A673 (cell line): Measurements from ENCODE around the gene SUN5. TPM values are rescaled to one million over a fixed set of nuclear protein-coding genes. Genes with fewer than 3 reads are reported as not detected.

Experiments
- BruUV-seq: library from RNA; stranded (reverse); fragments of 400-500 nt; replicated peaks from 2 replicates; lab custom pipeline; 2021; lab: Mats Ljungman, UMichigan
- CTCF ChIA-PET: fragments of 300-600 bp; sonication (Branson Sonifier 250); formaldehyde crosslinking; loops from one replicate; lab custom pipeline; 2022; ENCODE audit warnings: antibody characterized with exemption; lab: Charles Lee
- POLR2A ChIA-PET: fragments of 300-600 bp; sonication (Branson Sonifier 250); formaldehyde crosslinking; loops from one replicate; lab custom pipeline; 2022; ENCODE audit warnings: antibody characterized with exemption; ENCODE audit not compliant: low non-redundant PET; lab: Charles Lee
- DNase-seq: peaks from one replicate; pipeline ENCODE4 v3.0.0-alpha.2; 2015; ENCODE audit warnings: low spot score
- H3K27ac ChIP-seq: fragments of 200-600 bp; sonication (generic); 2 replicates; pipeline ENCODE4 v1.5.1; 2016; ENCODE audit warnings: mixed run types, low read depth, mild to moderate bottlenecking, mixed read lengths, antibody characterized with exemption, low read length; ENCODE audit not compliant: poor library complexity, severe bottlenecking
- H3K27me3 ChIP-seq: fragments of 200-600 bp; sonication (generic); replicated peaks from 2 replicates; pipeline ENCODE4 v1.6.1; 2017; ENCODE audit warnings: mixed run types, low read depth, mild to moderate bottlenecking, mixed read lengths, antibody characterized with exemption, low read length; ENCODE audit not compliant: insufficient read depth, poor library complexity
- H3K36me3 ChIP-seq: fragments of 200-600 bp; sonication (generic); 2 replicates; pipeline ENCODE4 v1.6.1; 2016; ENCODE audit warnings: mixed run types, mild to moderate bottlenecking, mixed read lengths, antibody characterized with exemption, low read length; ENCODE audit not compliant: insufficient read depth, poor library complexity, severe bottlenecking
- H3K4me1 ChIP-seq: fragments of 200-600 bp; sonication (generic); 2 replicates; pipeline ENCODE4 v1.6.1; 2017; ENCODE audit warnings: mixed run types, mild to moderate bottlenecking, mixed read lengths, antibody characterized with exemption, low read length; ENCODE audit not compliant: insufficient read depth, poor library complexity, severe bottlenecking
- H3K4me3 ChIP-seq: fragments of 200-600 bp; sonication (generic); 2 replicates; pipeline ENCODE4 v1.5.1; 2016; ENCODE audit warnings: low read depth, mixed run types, mild to moderate bottlenecking, mixed read lengths, low read length; ENCODE audit not compliant: poor library complexity, severe bottlenecking
- H3K9me3 ChIP-seq: fragments of 200-600 bp; sonication (generic); 2 replicates; pipeline ENCODE4 v1.6.1; 2016; ENCODE audit warnings: mixed run types, low read depth, mild to moderate bottlenecking, mixed read lengths, antibody characterized with exemption, low read length; ENCODE audit not compliant: poor library complexity, severe bottlenecking
- CTCF ChIP-seq: fragments of 300-800, 200-600 bp; sonication (generic); conservative IDR thresholded peaks from 2 replicates; pipeline ENCODE4 v1.5.1; 2017; ENCODE audit warnings: low read depth, mild to moderate bottlenecking, antibody characterized with exemption, low read length, moderate library complexity, mixed read lengths
- EZH2 ChIP-seq: fragments of 200-600 bp; sonication (generic); IDR thresholded peaks from 2 replicates; pipeline ENCODE4 v1.6.1; 2017; ENCODE audit warnings: borderline replicate concordance, low read depth, mild to moderate bottlenecking, mixed read lengths, antibody characterized with exemption, low read length; ENCODE audit not compliant: poor library complexity, severe bottlenecking
- intact Hi-C: fragments of 100-400 bp; cut with micrococcal nuclease; formaldehyde crosslinking; loops from one replicate; pipeline ENCODE4 v1.10.0; 2022; ENCODE audit not compliant: unreplicated experiment
- total RNA-seq: library from RNA; stranded (reverse); gene quantifications from 2 replicates; pipeline ENCODE4 v1.2.3, GENCODE V29; 2021

The SUN5 gene
- total RNA-seq, 1 experiment from 2014 or later: not detected

- intact Hi-C loops: no loop called here
- Histone ChIP-seq H3K4me3 (no peak overlapping the region), H3K4me1 (no peaks in the 10 kb centered on the region), H3K27ac (no peak overlapping the region), H3K36me3 (no peaks in the 10 kb centered on the region), H3K27me3 (no peaks in the 10 kb centered on the region), H3K9me3 (no peaks in the 10 kb centered on the region)
- BruUV-seq: no TSS peak
- ChIA-PET CTCF (no interaction called here), POLR2A (no interaction called here)
- no peak for DNase-seq
- no peak for TF ChIP-seq EZH2
- TF ChIP-seq CTCF: no peak
Observed at GRCh38 chr20:32968478-32969241, 35.6 kb downstream of the SUN5 start.

- Histone ChIP-seq H3K4me1 (no peaks in the 10 kb centered on the region), H3K9me3 (no peaks in the 10 kb centered on the region), H3K27ac (no peak overlapping the region), H3K27me3 (no peaks in the 10 kb centered on the region), H3K36me3 (no peaks in the 10 kb centered on the region), H3K4me3 (no peak overlapping the region)
- ChIA-PET POLR2A (no interaction called here), CTCF (no interaction called here)
- TF ChIP-seq CTCF (no peak), EZH2 (no peak)
- no peak for DNase-seq
- intact Hi-C loops: no loop called here
- BruUV-seq: no TSS peak
Observed at GRCh38 chr20:32967961-32968457, 36.2 kb downstream of the SUN5 start.

- CTCF ChIA-PET: no interaction called here
- H3K27ac ChIP-seq: no peak overlapping the region
- DNase-seq: no peak
- H3K27me3 ChIP-seq: no peaks in the 10 kb centered on the region
- BruUV-seq: no TSS peak
- H3K4me1 ChIP-seq: no peaks in the 10 kb centered on the region
- POLR2A ChIA-PET: no interaction called here
- no peak for TF ChIP-seq CTCF
- intact Hi-C loops: no loop called here
- H3K36me3 ChIP-seq: no peaks in the 10 kb centered on the region
- H3K4me3 ChIP-seq: no peak overlapping the region
- no peaks in the 10 kb centered on the region for H3K9me3 ChIP-seq
Observed at GRCh38 chr20:32966881-32967781, 37.1 kb downstream of the SUN5 start.
